ENCODE measurements around the gene RPL6. TPM values are rescaled to one million over a fixed set of nuclear protein-coding genes. Genes with fewer than 3 reads are reported as not detected.

RPL6 gene
- total and polyA plus RNA-seq, 9 of the 15 experiments (the other 6 are each of a cell fraction or from before 2014, with no cell fraction given): 1,519 to 3,103 (median 2,396) TPM

DNA sequence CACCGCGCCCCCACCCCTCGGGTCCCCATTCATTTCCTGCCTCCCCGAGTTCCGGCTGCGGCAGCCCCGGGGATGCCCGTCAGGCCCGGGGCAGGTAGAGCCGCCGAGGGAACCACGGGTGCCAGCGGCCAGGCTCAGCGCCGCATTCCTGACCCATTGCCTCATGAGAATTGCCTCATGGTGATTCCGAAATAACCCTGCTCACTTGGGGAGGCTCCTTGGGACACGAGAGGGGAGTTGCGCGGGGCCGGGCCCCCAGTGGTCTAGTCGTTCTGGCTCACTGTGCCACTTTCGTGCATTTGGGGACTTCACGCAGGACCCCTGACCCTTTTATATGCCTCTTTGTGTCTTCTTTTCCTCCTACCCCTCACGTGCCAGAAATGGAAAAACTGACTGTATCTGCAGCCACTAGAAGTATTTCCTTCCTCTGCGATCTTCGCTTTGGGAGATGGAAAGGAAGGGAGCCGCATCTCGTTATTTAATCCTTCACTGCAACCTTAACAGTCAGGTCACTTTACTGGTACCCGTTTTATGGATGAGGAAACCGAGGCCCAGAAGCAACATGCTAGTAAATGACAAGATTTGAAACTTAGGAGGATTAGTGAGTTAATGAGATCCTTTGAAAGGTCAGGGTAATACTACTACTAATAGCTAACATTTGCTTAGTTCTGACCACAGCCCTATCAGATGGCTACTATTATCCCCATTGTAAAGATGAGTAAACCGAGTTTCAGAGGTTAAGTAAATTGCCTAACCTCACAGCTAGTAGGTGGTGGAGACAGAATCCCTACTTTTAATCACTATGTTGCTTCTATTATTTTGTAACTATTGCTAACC lies 10.1 kb upstream of the RPL6 start (continued):
- TF ChIP-seq, protein P1, sequence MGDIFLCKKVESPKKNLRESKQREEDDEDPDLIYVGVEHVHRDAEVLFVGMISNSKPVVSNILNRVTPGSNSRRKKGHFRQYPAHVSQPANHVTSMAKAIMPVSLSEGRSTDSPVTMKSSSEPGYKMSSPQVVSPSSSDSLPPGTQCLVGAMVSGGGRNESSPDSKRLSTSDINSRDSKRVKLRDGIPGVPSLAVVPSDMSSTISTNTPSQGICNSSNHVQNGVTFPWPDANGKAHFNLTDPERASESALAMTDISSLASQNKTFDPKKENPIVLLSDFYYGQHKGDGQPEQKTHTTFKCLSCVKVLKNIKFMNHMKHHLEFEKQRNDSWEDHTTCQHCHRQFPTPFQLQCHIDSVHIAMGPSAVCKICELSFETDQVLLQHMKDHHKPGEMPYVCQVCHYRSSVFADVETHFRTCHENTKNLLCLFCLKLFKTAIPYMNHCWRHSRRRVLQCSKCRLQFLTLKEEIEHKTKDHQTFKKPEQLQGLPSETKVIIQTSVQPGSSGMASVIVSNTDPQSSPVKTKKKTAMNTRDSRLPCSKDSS (IDR thresholded peaks at IDR 0.05; ENCODE audit: low read depth, partially characterized antibody): no peak
- TF ChIP-seq HDAC2 (IDR thresholded peaks at IDR 0.05) (peak; percentile 83), CEBPG (CRISPR knock-in tag; IDR thresholded peaks at IDR 0.05) (peak; percentile 80), CEBPG (tag; conservative IDR thresholded peaks at IDR 0.05 in 1 of 2, IDR thresholded peaks at IDR 0.05 in 1 of 2) (peak; percentile 84 to 87), ZNF764 (CRISPR knock-in tag; IDR thresholded peaks at IDR 0.05; ENCODE audit: low read depth) (peak; percentile 34; the same call in 1 of the 2 replicates), FOXK1 (CRISPR knock-in tag; IDR thresholded peaks at IDR 0.05; ENCODE audit: borderline replicate concordance) (no peak), ZNF79 (CRISPR knock-in tag; IDR thresholded peaks at IDR 0.05; ENCODE audit: low read depth) (no peak), NR2C2 (CRISPR knock-in tag; IDR thresholded peaks at IDR 0.05) (no peak), NR2C2 (tag; IDR thresholded peaks at IDR 0.05) (peak; percentile 10; the same call in 1 of the 2 replicates), TCF3 (CRISPR knock-in tag; IDR thresholded peaks at IDR 0.05) (no peak), PCBP1 (IDR thresholded peaks at IDR 0.05; ENCODE audit: low read depth, low read length, poor library complexity, severe bottlenecking) (no peak), ADNP (tag; IDR thresholded peaks at IDR 0.05) (peak; percentile 97)
- TF ChIP-seq, protein P2, sequence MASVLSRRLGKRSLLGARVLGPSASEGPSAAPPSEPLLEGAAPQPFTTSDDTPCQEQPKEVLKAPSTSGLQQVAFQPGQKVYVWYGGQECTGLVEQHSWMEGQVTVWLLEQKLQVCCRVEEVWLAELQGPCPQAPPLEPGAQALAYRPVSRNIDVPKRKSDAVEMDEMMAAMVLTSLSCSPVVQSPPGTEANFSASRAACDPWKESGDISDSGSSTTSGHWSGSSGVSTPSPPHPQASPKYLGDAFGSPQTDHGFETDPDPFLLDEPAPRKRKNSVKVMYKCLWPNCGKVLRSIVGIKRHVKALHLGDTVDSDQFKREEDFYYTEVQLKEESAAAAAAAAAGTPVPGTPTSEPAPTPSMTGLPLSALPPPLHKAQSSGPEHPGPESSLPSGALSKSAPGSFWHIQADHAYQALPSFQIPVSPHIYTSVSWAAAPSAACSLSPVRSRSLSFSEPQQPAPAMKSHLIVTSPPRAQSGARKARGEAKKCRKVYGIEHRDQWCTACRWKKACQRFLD (CRISPR knock-in tag; IDR thresholded peaks at IDR 0.05): 0 out of 2 replicates have a peak, but pooled peaks have one; percentile 5
- TF ChIP-seq, protein P3, sequence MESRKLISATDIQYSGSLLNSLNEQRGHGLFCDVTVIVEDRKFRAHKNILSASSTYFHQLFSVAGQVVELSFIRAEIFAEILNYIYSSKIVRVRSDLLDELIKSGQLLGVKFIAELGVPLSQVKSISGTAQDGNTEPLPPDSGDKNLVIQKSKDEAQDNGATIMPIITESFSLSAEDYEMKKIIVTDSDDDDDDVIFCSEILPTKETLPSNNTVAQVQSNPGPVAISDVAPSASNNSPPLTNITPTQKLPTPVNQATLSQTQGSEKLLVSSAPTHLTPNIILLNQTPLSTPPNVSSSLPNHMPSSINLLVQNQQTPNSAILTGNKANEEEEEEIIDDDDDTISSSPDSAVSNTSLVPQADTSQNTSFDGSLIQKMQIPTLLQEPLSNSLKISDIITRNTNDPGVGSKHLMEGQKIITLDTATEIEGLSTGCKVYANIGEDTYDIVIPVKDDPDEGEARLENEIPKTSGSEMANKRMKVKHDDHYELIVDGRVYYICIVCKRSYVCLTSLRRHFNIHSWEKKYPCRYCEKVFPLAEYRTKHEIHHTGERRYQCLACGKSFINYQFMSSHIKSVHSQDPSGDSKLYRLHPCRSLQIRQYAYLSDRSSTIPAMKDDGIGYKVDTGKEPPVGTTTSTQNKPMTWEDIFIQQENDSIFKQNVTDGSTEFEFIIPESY (CRISPR knock-in tag; IDR thresholded peaks at IDR 0.05): peak; percentile 39; the same call in 1 of the 2 replicates
- TF ChIP-seq, protein P4, sequence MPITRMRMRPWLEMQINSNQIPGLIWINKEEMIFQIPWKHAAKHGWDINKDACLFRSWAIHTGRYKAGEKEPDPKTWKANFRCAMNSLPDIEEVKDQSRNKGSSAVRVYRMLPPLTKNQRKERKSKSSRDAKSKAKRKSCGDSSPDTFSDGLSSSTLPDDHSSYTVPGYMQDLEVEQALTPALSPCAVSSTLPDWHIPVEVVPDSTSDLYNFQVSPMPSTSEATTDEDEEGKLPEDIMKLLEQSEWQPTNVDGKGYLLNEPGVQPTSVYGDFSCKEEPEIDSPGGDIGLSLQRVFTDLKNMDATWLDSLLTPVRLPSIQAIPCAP (CRISPR knock-in tag; IDR thresholded peaks at IDR 0.05; ENCODE audit: borderline replicate concordance): no peak
- TF ChIP-seq, protein P5, sequence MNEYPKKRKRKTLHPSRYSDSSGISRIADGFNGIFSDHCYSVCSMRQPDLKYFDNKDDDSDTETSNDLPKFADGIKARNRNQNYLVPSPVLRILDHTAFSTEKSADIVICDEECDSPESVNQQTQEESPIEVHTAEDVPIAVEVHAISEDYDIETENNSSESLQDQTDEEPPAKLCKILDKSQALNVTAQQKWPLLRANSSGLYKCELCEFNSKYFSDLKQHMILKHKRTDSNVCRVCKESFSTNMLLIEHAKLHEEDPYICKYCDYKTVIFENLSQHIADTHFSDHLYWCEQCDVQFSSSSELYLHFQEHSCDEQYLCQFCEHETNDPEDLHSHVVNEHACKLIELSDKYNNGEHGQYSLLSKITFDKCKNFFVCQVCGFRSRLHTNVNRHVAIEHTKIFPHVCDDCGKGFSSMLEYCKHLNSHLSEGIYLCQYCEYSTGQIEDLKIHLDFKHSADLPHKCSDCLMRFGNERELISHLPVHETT (CRISPR knock-in tag; conservative IDR thresholded peaks at IDR 0.05 in 1 of 2, IDR thresholded peaks at IDR 0.05 in 1 of 2): peak in 1 of 2 experiments; percentile 42; a peak in 1 of 4 replicates

Data from K562 (cell line).